Vagina (tissue), 2 donors: Measurements from ENCODE around the gene IL1RL1. TPM values are rescaled to one million over a fixed set of nuclear protein-coding genes. Genes with fewer than 3 reads are reported as not detected.

Source experiments
- DNase-seq, 2 donors: peaks; one replicate each; pipeline ENCODE4 v3.0.0-alpha.2; 2017; ENCODE audit errors: extremely low spot score in 2 of 2
- H3K27ac ChIP-seq: fragments of 200-600 bp; sonication (generic); one replicate; pipeline ENCODE4 v1.5.1; 2019
- H3K27me3 ChIP-seq: fragments of 200-600 bp; sonication (generic); one replicate; pipeline ENCODE4 v1.5.1; 2019
- H3K36me3 ChIP-seq, 2 donors: fragments of 200-600 bp; sonication (generic); one replicate each; pipeline ENCODE4 v1.5.1; 2017 to 2019
- H3K4me1 ChIP-seq: fragments of 200-600 bp; sonication (generic); one replicate; pipeline ENCODE4 v1.5.1; 2019
- H3K4me3 ChIP-seq, 2 donors: fragments of 200-600 bp; sonication (generic); 1 replicate in 1 of 2; 2 replicates in 1 of 2; pipeline ENCODE4 v1.5.1; 2016 to 2019
- H3K9me3 ChIP-seq: fragments of 200-600 bp; sonication (generic); one replicate; pipeline ENCODE4 v1.5.1; 2019
- POLR2A ChIP-seq, 2 donors: fragments of 450-650 bp; IDR thresholded peaks; one replicate each; pipeline ENCODE4 v1.6.1; 2017; ENCODE audit warnings: antibody characterized with exemption in 2 of 2, mild to moderate bottlenecking in 2 of 2, moderate library complexity in 2 of 2
- POLR2AphosphoS5 ChIP-seq, 2 donors: sonication (generic); formaldehyde crosslinking; IDR thresholded peaks; one replicate each; pipeline ENCODE4 v1.9.0; 2017; ENCODE audit warnings: antibody characterized with exemption in 2 of 2, mild to moderate bottlenecking in 2 of 2, low read depth in 1 of 2; ENCODE audit not compliant: insufficient read depth in 1 of 2
- intact Hi-C: fragments of 100-400 bp; cut with DNase I; formaldehyde crosslinking; loops from one replicate; pipeline ENCODE4 v1.15.1; 2023
- total RNA-seq: library from RNA; depleted of rRNA; stranded (reverse); fragments of >200 nt; gene quantifications from one replicate; pipeline ENCODE4 v1.2.3, GENCODE V29; 2016
- TF ChIP-seq, protein P1 (sequence below), 3 experiments: fragments of 450-650 bp in 2 of 3; fragments of 200-600 bp in 1 of 3; sonication (generic) in 1 of 3; IDR thresholded peaks; one replicate each; pipeline ENCODE4 v1.5.1; 2017 to 2019; ENCODE audit warnings: antibody characterized with exemption in 3 of 3, mild to moderate bottlenecking in 2 of 3, moderate library complexity in 2 of 3

Gene IL1RL1
- total RNA-seq, 1 donor from 2014 or later: 10.6 TPM

DNA sequence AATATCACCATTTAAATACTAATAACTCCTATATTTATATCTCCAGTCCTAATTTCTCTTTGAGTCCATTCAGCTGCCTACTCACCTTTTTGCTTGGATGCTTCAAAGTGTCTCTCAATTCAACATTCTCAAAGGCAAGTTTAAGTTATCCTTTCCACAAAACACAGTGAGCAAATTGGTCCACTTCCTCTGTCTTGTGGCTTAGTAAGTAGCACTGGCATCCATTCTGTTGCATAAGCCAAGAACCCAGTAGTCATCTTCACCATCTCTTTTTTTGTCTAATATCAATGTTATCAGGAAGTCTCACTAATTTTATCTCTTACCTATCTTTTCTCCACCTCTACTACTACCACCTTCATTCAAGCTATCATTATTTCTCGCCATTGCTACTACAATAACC is 27.4 kb upstream of the IL1RL1 start:
- H3K4me1 ChIP-seq: no peaks in the 10 kb centered on the region
- intact Hi-C loops: no loop called here
- DNase-seq: no peak
- H3K9me3 ChIP-seq: no peaks in the 10 kb centered on the region
- no peak for TF ChIP-seq POLR2AphosphoS5 (IDR thresholded peaks at IDR 0.05; ENCODE audit: insufficient read depth in 1 of 2, low read depth in 1 of 2)
- no peak for TF ChIP-seq POLR2A (IDR thresholded peaks at IDR 0.05)
- TF ChIP-seq, protein P1, sequence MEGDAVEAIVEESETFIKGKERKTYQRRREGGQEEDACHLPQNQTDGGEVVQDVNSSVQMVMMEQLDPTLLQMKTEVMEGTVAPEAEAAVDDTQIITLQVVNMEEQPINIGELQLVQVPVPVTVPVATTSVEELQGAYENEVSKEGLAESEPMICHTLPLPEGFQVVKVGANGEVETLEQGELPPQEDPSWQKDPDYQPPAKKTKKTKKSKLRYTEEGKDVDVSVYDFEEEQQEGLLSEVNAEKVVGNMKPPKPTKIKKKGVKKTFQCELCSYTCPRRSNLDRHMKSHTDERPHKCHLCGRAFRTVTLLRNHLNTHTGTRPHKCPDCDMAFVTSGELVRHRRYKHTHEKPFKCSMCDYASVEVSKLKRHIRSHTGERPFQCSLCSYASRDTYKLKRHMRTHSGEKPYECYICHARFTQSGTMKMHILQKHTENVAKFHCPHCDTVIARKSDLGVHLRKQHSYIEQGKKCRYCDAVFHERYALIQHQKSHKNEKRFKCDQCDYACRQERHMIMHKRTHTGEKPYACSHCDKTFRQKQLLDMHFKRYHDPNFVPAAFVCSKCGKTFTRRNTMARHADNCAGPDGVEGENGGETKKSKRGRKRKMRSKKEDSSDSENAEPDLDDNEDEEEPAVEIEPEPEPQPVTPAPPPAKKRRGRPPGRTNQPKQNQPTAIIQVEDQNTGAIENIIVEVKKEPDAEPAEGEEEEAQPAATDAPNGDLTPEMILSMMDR (IDR thresholded peaks at IDR 0.05): no peak
- no peak overlapping the region for H3K27ac ChIP-seq
- no peaks in the 10 kb centered on the region for H3K27me3 ChIP-seq
- no peaks in the 10 kb centered on the region for H3K36me3 ChIP-seq
- H3K4me3 ChIP-seq: no peak overlapping the region

DNA sequence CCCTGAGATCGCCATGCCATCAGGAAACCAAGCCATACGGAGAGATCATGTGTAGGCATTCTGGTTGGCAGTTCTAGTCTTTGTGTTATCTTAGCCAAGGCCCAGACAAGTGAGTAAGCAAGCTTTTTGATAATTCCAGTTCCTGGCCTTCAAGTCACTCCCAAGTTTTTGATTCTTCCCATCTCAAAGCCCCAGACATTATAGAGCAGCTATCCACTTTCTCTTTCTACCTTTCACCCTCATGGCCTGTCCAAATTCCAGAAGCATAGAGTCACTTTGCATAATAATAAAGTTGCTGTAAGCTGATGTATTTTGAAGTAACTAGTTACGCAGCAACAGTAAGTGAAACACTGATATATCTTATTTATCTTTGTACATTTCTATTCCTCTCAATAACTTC is 26.8 kb upstream of the IL1RL1 start:
- no peaks in the 10 kb centered on the region for H3K36me3 ChIP-seq
- DNase-seq: no peak
- no peaks in the 10 kb centered on the region for H3K9me3 ChIP-seq
- no peaks in the 10 kb centered on the region for H3K4me1 ChIP-seq
- H3K27me3 ChIP-seq: no peaks in the 10 kb centered on the region
- no peak overlapping the region for H3K4me3 ChIP-seq
- H3K27ac ChIP-seq: no peak overlapping the region
- intact Hi-C loops: no loop called here
- TF ChIP-seq, protein P1 (IDR thresholded peaks at IDR 0.05): no peak
- no peak for TF ChIP-seq POLR2A (IDR thresholded peaks at IDR 0.05)
- TF ChIP-seq POLR2AphosphoS5 (IDR thresholded peaks at IDR 0.05; ENCODE audit: insufficient read depth in 1 of 2, low read depth in 1 of 2): no peak

DNA sequence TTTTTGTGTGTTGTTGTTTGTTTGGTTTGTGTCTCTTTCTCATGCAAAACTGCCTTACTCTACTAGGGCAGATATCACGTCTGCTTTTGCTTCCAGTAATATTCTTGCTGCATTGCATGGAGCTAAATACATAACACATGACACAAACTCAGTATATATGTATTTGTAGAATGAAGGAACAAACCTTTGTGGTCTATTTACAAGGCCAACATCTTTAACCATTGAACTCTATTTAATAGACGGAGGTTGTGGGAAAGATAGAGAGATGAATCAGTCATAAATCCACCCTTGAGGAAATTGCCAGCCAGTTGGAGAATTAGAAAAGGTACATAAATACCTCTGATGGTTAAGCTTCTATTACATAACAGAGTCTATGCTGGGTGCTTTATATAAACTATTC is 26.0 kb upstream of the IL1RL1 start:
- Histone ChIP-seq H3K27me3 (no peaks in the 10 kb centered on the region), H3K4me1 (no peaks in the 10 kb centered on the region), H3K27ac (no peak overlapping the region), H3K9me3 (no peaks in the 10 kb centered on the region), H3K36me3 (no peaks in the 10 kb centered on the region), H3K4me3 (no peak overlapping the region)
- no peak for TF ChIP-seq POLR2A (IDR thresholded peaks at IDR 0.05)
- TF ChIP-seq, protein P1 (IDR thresholded peaks at IDR 0.05): no peak
- intact Hi-C loops: no loop called here
- DNase-seq: no peak

DNA sequence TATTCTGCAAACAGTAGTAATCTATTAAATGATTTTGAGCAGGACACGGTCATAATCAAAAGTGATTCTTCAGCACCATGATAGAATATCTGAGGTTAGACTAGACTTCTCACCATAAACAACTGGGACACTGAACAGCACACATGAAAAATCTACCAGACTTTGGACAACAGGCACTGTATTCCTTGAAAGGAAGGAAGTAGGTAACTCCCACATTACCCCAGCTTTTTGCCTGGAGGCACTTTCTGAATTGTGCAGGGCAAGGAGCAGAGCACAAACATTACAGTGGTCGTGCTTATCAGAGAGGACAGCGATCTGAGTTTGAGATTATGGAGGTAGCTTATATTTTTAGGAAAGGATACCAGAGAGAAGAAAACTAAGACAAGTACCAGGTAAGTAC is 25.3 kb upstream of the IL1RL1 start:
- TF ChIP-seq POLR2A (IDR thresholded peaks at IDR 0.05) (no peak), POLR2AphosphoS5 (IDR thresholded peaks at IDR 0.05; ENCODE audit: insufficient read depth in 1 of 2, low read depth in 1 of 2) (no peak)
- no peak overlapping the region for H3K27ac ChIP-seq
- no peaks in the 10 kb centered on the region for H3K27me3 ChIP-seq
- no peak overlapping the region for H3K4me3 ChIP-seq
- intact Hi-C loops: no loop called here
- H3K36me3 ChIP-seq: no peaks in the 10 kb centered on the region
- no peaks in the 10 kb centered on the region for H3K9me3 ChIP-seq
- H3K4me1 ChIP-seq: no peaks in the 10 kb centered on the region
- DNase-seq: no peak

DNA sequence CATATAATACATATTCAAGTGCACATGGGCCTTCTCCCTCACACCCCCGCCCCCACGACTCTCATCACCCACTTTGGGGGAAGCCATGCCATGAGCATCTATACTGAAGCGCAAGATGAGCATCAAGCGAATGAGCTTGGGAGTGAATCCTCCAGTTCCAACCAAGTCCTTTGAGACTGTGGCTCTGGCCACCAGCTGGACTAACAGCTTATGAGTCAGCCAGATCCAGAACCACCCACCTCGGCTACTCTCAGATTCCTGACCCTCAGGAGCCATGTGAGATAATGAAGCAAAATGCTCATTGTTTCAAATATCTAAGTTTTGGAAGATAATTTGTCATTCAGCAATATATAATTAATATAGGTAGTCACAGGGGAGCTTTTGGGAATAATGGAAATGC is 22.2 kb upstream of the IL1RL1 start:
- Histone ChIP-seq H3K4me3 (no peak overlapping the region), H3K4me1 (no peaks in the 10 kb centered on the region), H3K36me3 (no peaks in the 10 kb centered on the region), H3K27ac (no peak overlapping the region), H3K27me3 (no peaks in the 10 kb centered on the region), H3K9me3 (no peaks in the 10 kb centered on the region)
- TF ChIP-seq POLR2A (IDR thresholded peaks at IDR 0.05) (no peak), POLR2AphosphoS5 (IDR thresholded peaks at IDR 0.05; ENCODE audit: insufficient read depth in 1 of 2, low read depth in 1 of 2) (no peak)
- TF ChIP-seq, protein P1 (IDR thresholded peaks at IDR 0.05): no peak
- no peak for DNase-seq
- intact Hi-C loops: no loop called here

DNA sequence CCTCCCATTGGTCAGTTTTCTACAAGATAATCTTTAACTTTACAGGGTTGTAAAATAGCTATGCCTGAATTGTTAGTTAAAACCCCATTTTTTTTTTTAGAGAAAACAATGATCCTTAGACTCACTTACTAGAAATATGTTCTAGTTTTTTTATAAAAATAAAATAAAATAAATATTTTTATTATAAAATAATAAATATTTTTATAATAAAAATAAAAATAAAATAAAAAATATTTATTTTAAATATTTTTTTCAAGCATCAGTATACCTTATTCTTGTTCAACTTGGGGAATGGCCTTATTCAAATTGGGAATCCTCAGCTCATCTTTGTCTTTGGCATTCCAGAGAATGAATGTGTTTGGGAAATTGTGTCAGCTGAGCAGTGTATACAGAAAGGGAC is 20.8 kb upstream of the IL1RL1 start:
- TF ChIP-seq POLR2AphosphoS5 (IDR thresholded peaks at IDR 0.05; ENCODE audit: insufficient read depth in 1 of 2, low read depth in 1 of 2): no peak
- no peak for TF ChIP-seq POLR2A (IDR thresholded peaks at IDR 0.05)
- TF ChIP-seq, protein P1 (IDR thresholded peaks at IDR 0.05): no peak
- H3K4me1 ChIP-seq: no peaks in the 10 kb centered on the region
- DNase-seq: no peak
- no peaks in the 10 kb centered on the region for H3K36me3 ChIP-seq
- no peak overlapping the region for H3K27ac ChIP-seq
- no peaks in the 10 kb centered on the region for H3K27me3 ChIP-seq
- intact Hi-C loops: no loop called here
- no peak overlapping the region for H3K4me3 ChIP-seq
- no peaks in the 10 kb centered on the region for H3K9me3 ChIP-seq
